Smooth muscle cell (in vitro differentiated cells): Measurements from ENCODE around the gene MMP1. TPM values are rescaled to one million over a fixed set of nuclear protein-coding genes. Genes with fewer than 3 reads are reported as not detected.
A peak's percentile ranks its signal among the peaks of the same experiment; 100 is the strongest.

ENCODE experiments used
- DNase-seq: peaks from one replicate; lab custom pipeline; 2025; ENCODE audit not compliant: unreplicated experiment; lab: John Stamatoyannopoulos, UW
- H2AFZ ChIP-seq: fragments of 200-600 bp; sonication (generic); 2 replicates; pipeline ENCODE4 v1.6.0; 2016; ENCODE audit warnings: antibody characterized with exemption, low read depth, mild to moderate bottlenecking
- H3F3A ChIP-seq: fragments of 200-600 bp; sonication (generic); 2 replicates; pipeline ENCODE4 v1.6.0; 2017; ENCODE audit warnings: antibody characterized with exemption, low read depth
- H3K27ac ChIP-seq: fragments of 200-600 bp; sonication (generic); 2 replicates; pipeline ENCODE4 v1.5.1; 2016; ENCODE audit warnings: low read depth, mild to moderate bottlenecking
- H3K27me3 ChIP-seq: fragments of 200-600 bp; sonication (generic); 2 replicates; pipeline ENCODE4 v1.6.1; 2016; ENCODE audit warnings: low read depth, mild to moderate bottlenecking
- H3K36me3 ChIP-seq: fragments of 200-600 bp; sonication (generic); 2 replicates; pipeline ENCODE4 v1.5.1; 2016; ENCODE audit warnings: low read depth
- H3K4me1 ChIP-seq: fragments of 200-600 bp; sonication (generic); 2 replicates; pipeline ENCODE4 v1.5.1; 2016; ENCODE audit warnings: low read depth
- H3K4me2 ChIP-seq: fragments of 200-600 bp; sonication (generic); 2 replicates; pipeline ENCODE4 v1.6.0; 2016; ENCODE audit warnings: mild to moderate bottlenecking
- H3K4me3 ChIP-seq: fragments of 200-600 bp; sonication (generic); 2 replicates; pipeline ENCODE4 v1.5.1; 2016; ENCODE audit warnings: mild to moderate bottlenecking
- H3K79me2 ChIP-seq: fragments of 200-600 bp; sonication (generic); 2 replicates; pipeline ENCODE4 v1.6.0; 2016; ENCODE audit warnings: low read depth, mild to moderate bottlenecking
- H3K9ac ChIP-seq: fragments of 200-600 bp; sonication (generic); 2 replicates; pipeline ENCODE4 v1.6.0; 2016; ENCODE audit warnings: low read depth
- H3K9me3 ChIP-seq: fragments of 200-600 bp; sonication (generic); replicated peaks from 2 replicates; pipeline ENCODE4 v1.5.1; 2016; ENCODE audit warnings: low read depth
- H4K20me1 ChIP-seq: fragments of 200-600 bp; sonication (generic); 2 replicates; pipeline ENCODE4 v1.6.0; 2016; ENCODE audit warnings: low read depth
- CTCF ChIP-seq: fragments of 200-600 bp; sonication (generic); IDR thresholded peaks from 2 replicates; pipeline ENCODE4 v1.5.1; 2017; ENCODE audit warnings: borderline replicate concordance, mild to moderate bottlenecking, antibody characterized with exemption; ENCODE audit not compliant: insufficient read depth, poor library complexity, severe bottlenecking
- WGBS: methylation state at CpG from one replicate; pipeline ENCODE4 v1.1.7; 2016; ENCODE audit warnings: low lambda C conversion rate; 5-methylcytosine and 5-hydroxymethylcytosine counted together
- polyA plus RNA-seq: library from polyadenylated mRNA; unstranded; fragments of >200 nt; fragmentation: Nextera tagmentation; extraction: Ambion mirVana; gene quantifications from 2 replicates; pipeline ENCODE4 v1.2.1, GENCODE V29; 2016
- total RNA-seq: library from RNA; depleted of rRNA; stranded (reverse); fragments of >200 nt; gene quantifications from 2 replicates; pipeline ENCODE4 v1.2.3, GENCODE V29; 2014

MMP1 gene
- total and polyA plus RNA-seq, 2 experiments from 2014 or later = 9.1 to 38.3 TPM

GRCh38 chr11:102776454-102776853 is 21.5 kb downstream of the MMP1 start:
- H3K9me3 ChIP-seq = no peaks in the 10 kb centered on the region
- DNase-seq = no peak
- H3K9ac ChIP-seq = no peak overlapping the region
- no peak overlapping the region for H3K27ac ChIP-seq
- no peaks in the 10 kb centered on the region for H3K27me3 ChIP-seq
- no peak overlapping the region for H3K4me3 ChIP-seq
- no peaks in the 10 kb centered on the region for H4K20me1 ChIP-seq
- no peak for TF ChIP-seq CTCF
- H2AFZ ChIP-seq = no peak overlapping the region
- no peaks in the 10 kb centered on the region for H3K79me2 ChIP-seq
- no peaks in the 10 kb centered on the region for H3F3A ChIP-seq
- H3K4me1 ChIP-seq = peaks cover 6% of the 10 kb centered on the region
- H3K4me2 ChIP-seq = no peak overlapping the region
- H3K36me3 ChIP-seq = no peaks in the 10 kb centered on the region
- WGBS = 81% methylated on average over 5 of the region's 5 CpGs

GRCh38 chr11:102773386-102773785 is 24.6 kb downstream of the MMP1 start:
- H3K9me3 ChIP-seq = no peaks in the 10 kb centered on the region
- no peak overlapping the region for H3K4me3 ChIP-seq
- no peak overlapping the region for H3K27ac ChIP-seq
- no peak overlapping the region for H3K4me2 ChIP-seq
- no peaks in the 10 kb centered on the region for H3K4me1 ChIP-seq
- H3K36me3 ChIP-seq = no peaks in the 10 kb centered on the region
- H3K9ac ChIP-seq = no peak overlapping the region
- H2AFZ ChIP-seq = peak overlapping the region; percentile 23
- 24% methylated on average over 4 of the region's 4 CpGs for WGBS
- H3K79me2 ChIP-seq = no peaks in the 10 kb centered on the region
- H3F3A ChIP-seq = no peaks in the 10 kb centered on the region
- H4K20me1 ChIP-seq = no peaks in the 10 kb centered on the region
- H3K27me3 ChIP-seq = no peaks in the 10 kb centered on the region
- DNase-seq = no peak
- TF ChIP-seq CTCF = no peak

GRCh38 chr11:102771351-102771750 is 26.6 kb downstream of the MMP1 start:
- no peaks in the 10 kb centered on the region for H3K4me1 ChIP-seq
- H3K27ac ChIP-seq = no peak overlapping the region
- no peaks in the 10 kb centered on the region for H3K36me3 ChIP-seq
- no peak for TF ChIP-seq CTCF
- H3K9ac ChIP-seq = no peak overlapping the region
- H3F3A ChIP-seq = no peaks in the 10 kb centered on the region
- no peaks in the 10 kb centered on the region for H3K79me2 ChIP-seq
- H4K20me1 ChIP-seq = no peaks in the 10 kb centered on the region
- no peak for DNase-seq
- WGBS = 52% methylated on average over 1 of the region's 1 CpG
- no peak overlapping the region for H2AFZ ChIP-seq
- no peak overlapping the region for H3K4me3 ChIP-seq
- no peaks in the 10 kb centered on the region for H3K27me3 ChIP-seq
- no peak overlapping the region for H3K4me2 ChIP-seq
- no peaks in the 10 kb centered on the region for H3K9me3 ChIP-seq

- H3K4me1 ChIP-seq = no peaks in the 10 kb centered on the region
- H2AFZ ChIP-seq = no peak overlapping the region
- no peaks in the 10 kb centered on the region for H3K9me3 ChIP-seq
- H3K36me3 ChIP-seq = no peaks in the 10 kb centered on the region
- H3K27me3 ChIP-seq = no peaks in the 10 kb centered on the region
- H3K9ac ChIP-seq = no peak overlapping the region
- TF ChIP-seq CTCF = no peak
- no peaks in the 10 kb centered on the region for H3F3A ChIP-seq
- no peaks in the 10 kb centered on the region for H3K79me2 ChIP-seq
- no peak overlapping the region for H3K27ac ChIP-seq
- H3K4me3 ChIP-seq = no peak overlapping the region
- DNase-seq = no peak
- H4K20me1 ChIP-seq = no peaks in the 10 kb centered on the region
- no peak overlapping the region for H3K4me2 ChIP-seq
These were observed 27.8 kb downstream of the MMP1 start for GRCh38 chr11:102770191-102770590.
